GM19452 (cell line): ENCODE results near the gene ATP6AP2.

Experiments
- ATAC-seq: cut with Tn5 transposase; IDR thresholded peaks from one replicate; pipeline ENCODE4 v1.9.1; 2021; ENCODE audit not compliant: unreplicated experiment

ATP6AP2 gene

DNA sequence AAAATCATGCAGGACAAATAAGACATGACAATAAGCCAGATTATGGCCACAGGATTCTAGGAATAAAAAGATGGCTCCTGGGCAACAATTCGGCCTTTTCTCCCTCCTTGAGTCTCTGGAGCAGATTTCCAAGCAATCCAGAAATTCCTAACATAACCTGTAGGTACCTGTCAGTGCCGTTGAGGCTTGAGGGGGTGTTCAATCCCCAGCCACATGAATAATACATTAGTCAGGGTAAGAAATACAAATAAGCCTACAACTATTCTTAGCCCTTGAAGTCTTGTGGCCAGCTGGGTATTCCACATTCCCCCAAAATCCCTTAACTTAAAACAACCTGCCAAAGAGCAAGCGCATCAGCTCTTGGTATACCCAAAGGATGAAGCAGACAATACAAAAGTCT, 56.9 kb downstream of the ATP6AP2 start:
- ATAC-seq, result no peak

DNA sequence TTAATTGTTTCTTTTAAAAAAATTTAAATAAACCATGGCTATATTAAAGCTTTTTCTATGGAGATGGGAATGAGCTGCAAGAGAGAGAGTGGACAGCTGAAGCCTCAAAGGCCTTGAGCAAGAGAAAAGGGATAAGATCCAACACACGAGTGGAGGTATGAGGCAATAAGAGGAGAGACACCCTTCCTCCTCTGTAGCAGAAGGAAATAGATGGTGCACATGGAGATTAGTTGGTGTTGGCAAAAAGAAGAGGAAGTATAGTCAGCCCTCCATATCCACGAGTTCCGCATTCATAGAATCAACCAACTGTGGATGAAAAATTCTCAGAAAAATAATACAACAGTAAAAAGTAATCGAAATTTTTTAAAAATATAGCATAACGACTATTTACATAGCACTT, 63.4 kb downstream of the ATP6AP2 start:
- no peak for ATAC-seq

GRCh38 chrX:40644821-40645358, 64.1 kb downstream of the ATP6AP2 start:
- ATAC-seq, result no peak

- ATAC-seq, result peak; percentile 24
Observed at GRCh38 chrX:40646489-40647306, 65.9 kb downstream of the ATP6AP2 start.

DNA sequence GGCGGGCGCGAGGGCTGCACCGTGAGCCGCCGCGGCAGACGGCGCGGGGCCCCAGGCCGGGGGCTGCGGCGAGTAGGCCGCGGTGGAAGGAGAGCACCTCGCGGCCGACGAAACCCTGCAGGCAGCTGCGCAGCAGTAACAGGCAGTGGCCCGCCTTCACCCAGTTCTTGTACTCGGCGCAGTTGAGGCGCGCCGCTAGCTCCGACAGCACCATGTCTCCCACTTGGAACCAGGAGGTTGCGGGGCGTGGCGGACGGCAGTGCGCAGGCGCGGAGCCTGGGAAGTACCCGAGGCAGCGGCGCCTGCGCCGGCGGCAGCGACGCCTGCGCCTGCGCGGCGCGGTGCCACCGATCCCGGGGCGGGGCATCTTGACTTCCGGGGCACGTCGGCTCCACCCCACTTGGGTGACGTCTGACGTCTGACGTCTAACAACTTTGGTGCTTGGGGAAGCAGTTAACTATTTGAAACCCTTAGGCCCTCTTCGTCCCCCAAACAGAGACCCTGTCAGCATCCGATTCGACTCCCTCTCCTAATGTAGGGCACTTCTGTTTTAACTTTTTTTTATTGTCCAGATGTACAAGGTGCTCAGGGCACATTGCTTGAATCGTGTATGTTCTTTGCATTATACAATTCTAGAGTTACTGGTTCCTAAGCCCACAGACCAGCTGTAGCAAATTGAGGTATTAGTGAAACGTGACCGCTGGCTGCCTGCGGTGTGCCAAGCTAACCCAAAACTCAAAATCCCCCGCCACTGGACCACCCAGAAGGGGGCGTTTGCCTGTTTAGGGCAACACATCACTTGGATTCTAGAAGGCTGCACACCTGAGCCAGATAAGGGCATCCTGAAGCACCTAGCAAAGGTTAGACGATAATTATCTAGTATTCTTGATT, 66.8 kb downstream of the ATP6AP2 start, which contains the start of gene CXorf38:
Gene CXorf38, minus strand, starts transcription at position 255 of the 891 bp plus-strand sequence. Its CDS starts 41 bp downstream, at position 214.
- peak; percentile 66 for ATAC-seq

- no peak for ATAC-seq
Observed at GRCh38 chrX:40651620-40652223, 71.0 kb downstream of the ATP6AP2 start.

DNA sequence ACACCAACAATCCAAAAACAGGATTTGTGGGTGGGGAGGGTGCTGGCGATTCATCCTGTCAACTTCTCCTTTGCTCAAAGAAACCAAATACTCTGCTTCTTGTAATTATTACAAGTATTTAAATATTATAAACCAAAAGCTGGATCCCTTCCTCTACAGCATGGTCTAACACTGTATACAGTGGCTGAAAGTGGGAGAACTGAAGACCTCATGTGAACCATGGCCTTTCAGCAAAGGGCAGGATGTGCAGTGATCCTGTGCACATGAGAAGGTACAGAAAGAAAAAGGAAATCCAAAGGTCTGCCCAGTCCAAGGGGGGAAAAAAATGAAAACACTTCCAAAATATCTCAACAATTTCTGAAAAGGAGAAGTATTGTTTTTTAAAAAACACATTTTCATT, 71.9 kb downstream of the ATP6AP2 start:
- no peak for ATAC-seq

- no peak for ATAC-seq
Observed at GRCh38 chrX:40653535-40653934, 72.8 kb downstream of the ATP6AP2 start.
